ENCODE data around the gene DUSP2.

DUSP2 gene

GRCh38 chr2:96134421-96134820 is 10.8 kb downstream of the DUSP2 start:
- Mint-ChIP-seq H3K4me1 (ENCODE audit: low read depth) (peaks cover 19% of the 10 kb centered on the region), H3K27ac (no peak overlapping the region), H3K36me3 (peaks cover 4% of the 10 kb centered on the region), H3K9me3 (ENCODE audit: low read depth) (no peaks in the 10 kb centered on the region), H3K4me3 (no peak overlapping the region), H3K27me3 (no peaks in the 10 kb centered on the region)

- Mint-ChIP-seq H3K27ac (peak overlapping the region; percentile 77), H3K4me3 (no peak overlapping the region), H3K36me3 (peaks cover 7% of the 10 kb centered on the region), H3K9me3 (ENCODE audit: low read depth) (no peaks in the 10 kb centered on the region), H3K27me3 (no peaks in the 10 kb centered on the region), H3K4me1 (ENCODE audit: low read depth) (peaks cover 11% of the 10 kb centered on the region)
Observed at GRCh38 chr2:96131813-96132745, 13.2 kb downstream of the DUSP2 start.

- peaks cover 10% of the 10 kb centered on the region for H3K36me3 Mint-ChIP-seq
- H3K27me3 Mint-ChIP-seq, result no peaks in the 10 kb centered on the region
- H3K4me3 Mint-ChIP-seq, result no peak overlapping the region
- H3K27ac Mint-ChIP-seq, result peak overlapping the region; percentile 77
- H3K4me1 Mint-ChIP-seq (ENCODE audit: low read depth), result peaks cover 11% of the 10 kb centered on the region
- no peaks in the 10 kb centered on the region for H3K9me3 Mint-ChIP-seq (ENCODE audit: low read depth)
Observed at GRCh38 chr2:96131152-96131812, 14.0 kb downstream of the DUSP2 start.

- Mint-ChIP-seq H3K4me1 (ENCODE audit: low read depth) (peaks cover 11% of the 10 kb centered on the region), H3K27ac (no peak overlapping the region), H3K27me3 (no peaks in the 10 kb centered on the region), H3K9me3 (ENCODE audit: low read depth) (no peaks in the 10 kb centered on the region), H3K4me3 (no peak overlapping the region), H3K36me3 (peaks cover 16% of the 10 kb centered on the region)
Observed at GRCh38 chr2:96130483-96130882, 14.8 kb downstream of the DUSP2 start.

- H3K4me3 Mint-ChIP-seq, result no peak overlapping the region
- H3K27ac Mint-ChIP-seq, result no peak overlapping the region
- H3K36me3 Mint-ChIP-seq, result peaks cover 24% of the 10 kb centered on the region
- peaks cover 11% of the 10 kb centered on the region for H3K4me1 Mint-ChIP-seq (ENCODE audit: low read depth)
- no peaks in the 10 kb centered on the region for H3K9me3 Mint-ChIP-seq (ENCODE audit: low read depth)
- H3K27me3 Mint-ChIP-seq, result peaks cover 1% of the 10 kb centered on the region
Observed at GRCh38 chr2:96129528-96130120, 15.6 kb downstream of the DUSP2 start.

GRCh38 chr2:96128456-96128855 is 16.8 kb downstream of the DUSP2 start:
- no peaks in the 10 kb centered on the region for H3K9me3 Mint-ChIP-seq (ENCODE audit: low read depth)
- peaks cover 11% of the 10 kb centered on the region for H3K4me1 Mint-ChIP-seq (ENCODE audit: low read depth)
- peaks cover 2% of the 10 kb centered on the region for H3K27me3 Mint-ChIP-seq
- H3K36me3 Mint-ChIP-seq, result peaks cover 28% of the 10 kb centered on the region
- H3K27ac Mint-ChIP-seq, result no peak overlapping the region
- no peak overlapping the region for H3K4me3 Mint-ChIP-seq

- peaks cover 11% of the 10 kb centered on the region for H3K27me3 Mint-ChIP-seq
- no peaks in the 10 kb centered on the region for H3K9me3 Mint-ChIP-seq (ENCODE audit: low read depth)
- H3K36me3 Mint-ChIP-seq, result peaks cover 26% of the 10 kb centered on the region
- H3K4me3 Mint-ChIP-seq, result no peak overlapping the region
- H3K4me1 Mint-ChIP-seq (ENCODE audit: low read depth), result peaks cover 9% of the 10 kb centered on the region
- no peak overlapping the region for H3K27ac Mint-ChIP-seq
Observed at GRCh38 chr2:96124406-96125265, 20.6 kb downstream of the DUSP2 start.

- no peak overlapping the region for H3K27ac Mint-ChIP-seq
- peaks cover 9% of the 10 kb centered on the region for H3K4me1 Mint-ChIP-seq (ENCODE audit: low read depth)
- no peaks in the 10 kb centered on the region for H3K9me3 Mint-ChIP-seq (ENCODE audit: low read depth)
- no peak overlapping the region for H3K4me3 Mint-ChIP-seq
- H3K27me3 Mint-ChIP-seq, result peaks cover 12% of the 10 kb centered on the region
- H3K36me3 Mint-ChIP-seq, result peaks cover 23% of the 10 kb centered on the region
Observed at GRCh38 chr2:96123936-96124335, 21.3 kb downstream of the DUSP2 start.

GRCh38 chr2:96123290-96123689 is 21.9 kb downstream of the DUSP2 start:
- H3K4me3 Mint-ChIP-seq, result no peak overlapping the region
- H3K36me3 Mint-ChIP-seq, result peaks cover 23% of the 10 kb centered on the region
- H3K27me3 Mint-ChIP-seq, result peaks cover 14% of the 10 kb centered on the region
- H3K9me3 Mint-ChIP-seq (ENCODE audit: low read depth), result no peaks in the 10 kb centered on the region
- H3K27ac Mint-ChIP-seq, result no peak overlapping the region
- H3K4me1 Mint-ChIP-seq (ENCODE audit: low read depth), result peaks cover 9% of the 10 kb centered on the region

GRCh38 chr2:96122391-96122790 is 22.8 kb downstream of the DUSP2 start:
- Mint-ChIP-seq H3K4me1 (ENCODE audit: low read depth) (peaks cover 12% of the 10 kb centered on the region), H3K9me3 (ENCODE audit: low read depth) (no peaks in the 10 kb centered on the region), H3K36me3 (peaks cover 23% of the 10 kb centered on the region), H3K27ac (no peak overlapping the region), H3K4me3 (no peak overlapping the region), H3K27me3 (peaks cover 14% of the 10 kb centered on the region)

GRCh38 chr2:96121414-96121813 is 23.8 kb downstream of the DUSP2 start:
- Mint-ChIP-seq H3K9me3 (ENCODE audit: low read depth) (no peaks in the 10 kb centered on the region), H3K27ac (no peak overlapping the region), H3K4me1 (ENCODE audit: low read depth) (peaks cover 15% of the 10 kb centered on the region), H3K36me3 (peaks cover 18% of the 10 kb centered on the region), H3K4me3 (no peak overlapping the region), H3K27me3 (peaks cover 14% of the 10 kb centered on the region)

GRCh38 chr2:96120991-96121390 is 24.2 kb downstream of the DUSP2 start:
- Mint-ChIP-seq H3K9me3 (ENCODE audit: low read depth) (no peaks in the 10 kb centered on the region), H3K4me1 (ENCODE audit: low read depth) (peaks cover 15% of the 10 kb centered on the region), H3K27me3 (peaks cover 14% of the 10 kb centered on the region), H3K27ac (no peak overlapping the region), H3K4me3 (no peak overlapping the region), H3K36me3 (peaks cover 15% of the 10 kb centered on the region)

- Mint-ChIP-seq H3K4me3 (no peak overlapping the region), H3K27me3 (peaks cover 14% of the 10 kb centered on the region), H3K4me1 (ENCODE audit: low read depth) (peaks cover 19% of the 10 kb centered on the region), H3K36me3 (peaks cover 9% of the 10 kb centered on the region), H3K9me3 (ENCODE audit: low read depth) (no peaks in the 10 kb centered on the region), H3K27ac (no peak overlapping the region)
Observed at GRCh38 chr2:96120091-96120720, 25.0 kb downstream of the DUSP2 start.

- Mint-ChIP-seq H3K9me3 (ENCODE audit: low read depth) (no peaks in the 10 kb centered on the region), H3K27ac (no peak overlapping the region), H3K36me3 (peaks cover 2% of the 10 kb centered on the region), H3K27me3 (peaks cover 12% of the 10 kb centered on the region), H3K4me1 (ENCODE audit: low read depth) (peaks cover 19% of the 10 kb centered on the region), H3K4me3 (no peak overlapping the region)
Observed at GRCh38 chr2:96119389-96119751, 25.9 kb downstream of the DUSP2 start.

Data from activated naive CD8-positive, alpha-beta T cell (primary cell).